HG02678 (cell line): ENCODE results near the gene MRPL40.
"Not testable (repeated sequence)": the region's sequence is repeated elsewhere in the genome, so short reads cannot be mapped to it uniquely, and the experiment has no call there.

Experiments
- ATAC-seq: cut with Tn5 transposase; IDR thresholded peaks from one replicate; pipeline ENCODE4 v1.9.1; 2021; ENCODE audit warnings: mild to moderate bottlenecking, moderate library complexity; ENCODE audit not compliant: unreplicated experiment

The MRPL40 gene

GRCh38 chr22:19438298-19438697 lies 6.0 kb downstream of the MRPL40 start:
- no peak for ATAC-seq

- ATAC-seq: no peak
These were observed 8.3 kb downstream of the MRPL40 start for GRCh38 chr22:19440411-19441195.

- no peak for ATAC-seq
These were observed 9.8 kb downstream of the MRPL40 start for GRCh38 chr22:19442166-19442565.

GRCh38 chr22:19443544-19444211 lies 11.3 kb downstream of the MRPL40 start:
- no peak for ATAC-seq

- ATAC-seq: not testable (repeated sequence)
These were observed 13.1 kb downstream of the MRPL40 start for GRCh38 chr22:19445279-19445982.

- ATAC-seq: no peak
These were observed 14.4 kb downstream of the MRPL40 start for GRCh38 chr22:19446603-19447329.

GRCh38 chr22:19447330-19448075 lies 15.2 kb downstream of the MRPL40 start, which contains the start of gene C22orf39:
Gene C22orf39 (minus strand): TSS chr22:19447711. CDS start chr22:19447688, 23 bp downstream.
- ATAC-seq: peak; percentile 86

GRCh38 chr22:19448076-19448607 lies 15.8 kb downstream of the MRPL40 start:
- ATAC-seq: peak; percentile 23

- ATAC-seq: no peak
These were observed 16.5 kb downstream of the MRPL40 start for GRCh38 chr22:19448739-19449421.

GRCh38 chr22:19449422-19449767 lies 17.1 kb downstream of the MRPL40 start:
- ATAC-seq: no peak

- no peak for ATAC-seq
These were observed 18.2 kb downstream of the MRPL40 start for GRCh38 chr22:19450363-19451175.

GRCh38 chr22:19451570-19451969 lies 19.2 kb downstream of the MRPL40 start:
- ATAC-seq: no peak

GRCh38 chr22:19453718-19454117 lies 21.4 kb downstream of the MRPL40 start:
- no peak for ATAC-seq

- no peak for ATAC-seq
These were observed 21.8 kb downstream of the MRPL40 start for GRCh38 chr22:19454156-19454555.

- ATAC-seq: no peak
These were observed 22.7 kb downstream of the MRPL40 start for GRCh38 chr22:19455033-19455432.

- ATAC-seq: no peak
These were observed 23.4 kb downstream of the MRPL40 start for GRCh38 chr22:19455585-19456370.

GRCh38 chr22:19456541-19456940 lies 24.2 kb downstream of the MRPL40 start:
- no peak for ATAC-seq
